ENCODE data around the gene PERM1.

DNA sequence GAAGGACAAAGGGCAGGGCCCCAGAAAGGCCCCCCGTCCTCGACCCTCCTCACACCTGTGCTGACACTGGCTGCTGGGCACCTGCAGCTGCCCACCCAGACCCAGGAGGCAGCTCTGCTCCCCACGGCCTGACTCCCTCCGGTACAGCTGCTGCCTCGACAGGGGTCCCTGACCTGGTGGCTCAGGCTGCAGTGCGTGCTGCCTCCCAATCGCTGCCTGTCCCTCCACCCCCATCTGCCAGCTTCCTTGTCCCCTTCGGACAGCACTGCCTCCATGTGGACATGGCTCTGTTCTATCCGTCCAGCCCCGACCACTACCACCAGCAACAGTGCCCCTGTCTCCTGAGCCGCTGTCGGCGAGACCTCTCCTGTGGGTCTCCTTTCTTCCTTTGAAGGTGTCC is 27.0 kb downstream of the PERM1 start:
- TF ChIP-seq POLR2A (IDR thresholded peaks at IDR 0.05) (no peak), POLR2AphosphoS5 (IDR thresholded peaks at IDR 0.05) (no peak)
- TF ChIP-seq, protein P1, sequence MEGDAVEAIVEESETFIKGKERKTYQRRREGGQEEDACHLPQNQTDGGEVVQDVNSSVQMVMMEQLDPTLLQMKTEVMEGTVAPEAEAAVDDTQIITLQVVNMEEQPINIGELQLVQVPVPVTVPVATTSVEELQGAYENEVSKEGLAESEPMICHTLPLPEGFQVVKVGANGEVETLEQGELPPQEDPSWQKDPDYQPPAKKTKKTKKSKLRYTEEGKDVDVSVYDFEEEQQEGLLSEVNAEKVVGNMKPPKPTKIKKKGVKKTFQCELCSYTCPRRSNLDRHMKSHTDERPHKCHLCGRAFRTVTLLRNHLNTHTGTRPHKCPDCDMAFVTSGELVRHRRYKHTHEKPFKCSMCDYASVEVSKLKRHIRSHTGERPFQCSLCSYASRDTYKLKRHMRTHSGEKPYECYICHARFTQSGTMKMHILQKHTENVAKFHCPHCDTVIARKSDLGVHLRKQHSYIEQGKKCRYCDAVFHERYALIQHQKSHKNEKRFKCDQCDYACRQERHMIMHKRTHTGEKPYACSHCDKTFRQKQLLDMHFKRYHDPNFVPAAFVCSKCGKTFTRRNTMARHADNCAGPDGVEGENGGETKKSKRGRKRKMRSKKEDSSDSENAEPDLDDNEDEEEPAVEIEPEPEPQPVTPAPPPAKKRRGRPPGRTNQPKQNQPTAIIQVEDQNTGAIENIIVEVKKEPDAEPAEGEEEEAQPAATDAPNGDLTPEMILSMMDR (IDR thresholded peaks at IDR 0.05), result no peak

Measured in prostate gland (tissue), 2 donors.